GM23248 (cell line): ENCODE data around the gene TBX2.

ENCODE experiments used
- EZH2 ChIP-seq: fragments of 200-600 bp; sonication (generic); IDR thresholded peaks from 2 replicates; pipeline ENCODE4 v1.6.1; 2018; ENCODE audit warnings: antibody characterized with exemption, mild to moderate bottlenecking; ENCODE audit not compliant: insufficient read depth, poor library complexity, severe bottlenecking
- EZH2phosphoT487 ChIP-seq: fragments of 200-600 bp; sonication (generic); IDR thresholded peaks from 2 replicates; pipeline ENCODE4 v1.6.1; 2018; ENCODE audit warnings: antibody characterized with exemption, moderate library complexity, mild to moderate bottlenecking, low read depth; ENCODE audit not compliant: insufficient read depth

GRCh38 chr17:61418449-61418848, 18.8 kb downstream of the TBX2 start:
- TF ChIP-seq EZH2 (no peak), EZH2phosphoT487 (no peak)
